ENCODE data around the gene DOK7.
"Not testable (repeated sequence)": the region's sequence is repeated elsewhere in the genome, so short reads cannot be mapped to it uniquely, and the experiment has no call there.

DOK7 gene

GRCh38 chr4:3533423-3533820 lies 70.3 kb downstream of the DOK7 start (continued):
- TF ChIP-seq, protein P1, sequence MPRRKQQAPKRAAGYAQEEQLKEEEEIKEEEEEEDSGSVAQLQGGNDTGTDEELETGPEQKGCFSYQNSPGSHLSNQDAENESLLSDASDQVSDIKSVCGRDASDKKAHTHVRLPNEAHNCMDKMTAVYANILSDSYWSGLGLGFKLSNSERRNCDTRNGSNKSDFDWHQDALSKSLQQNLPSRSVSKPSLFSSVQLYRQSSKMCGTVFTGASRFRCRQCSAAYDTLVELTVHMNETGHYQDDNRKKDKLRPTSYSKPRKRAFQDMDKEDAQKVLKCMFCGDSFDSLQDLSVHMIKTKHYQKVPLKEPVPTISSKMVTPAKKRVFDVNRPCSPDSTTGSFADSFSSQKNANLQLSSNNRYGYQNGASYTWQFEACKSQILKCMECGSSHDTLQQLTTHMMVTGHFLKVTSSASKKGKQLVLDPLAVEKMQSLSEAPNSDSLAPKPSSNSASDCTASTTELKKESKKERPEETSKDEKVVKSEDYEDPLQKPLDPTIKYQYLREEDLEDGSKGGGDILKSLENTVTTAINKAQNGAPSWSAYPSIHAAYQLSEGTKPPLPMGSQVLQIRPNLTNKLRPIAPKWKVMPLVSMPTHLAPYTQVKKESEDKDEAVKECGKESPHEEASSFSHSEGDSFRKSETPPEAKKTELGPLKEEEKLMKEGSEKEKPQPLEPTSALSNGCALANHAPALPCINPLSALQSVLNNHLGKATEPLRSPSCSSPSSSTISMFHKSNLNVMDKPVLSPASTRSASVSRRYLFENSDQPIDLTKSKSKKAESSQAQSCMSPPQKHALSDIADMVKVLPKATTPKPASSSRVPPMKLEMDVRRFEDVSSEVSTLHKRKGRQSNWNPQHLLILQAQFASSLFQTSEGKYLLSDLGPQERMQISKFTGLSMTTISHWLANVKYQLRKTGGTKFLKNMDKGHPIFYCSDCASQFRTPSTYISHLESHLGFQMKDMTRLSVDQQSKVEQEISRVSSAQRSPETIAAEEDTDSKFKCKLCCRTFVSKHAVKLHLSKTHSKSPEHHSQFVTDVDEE (CRISPR knock-in tag; IDR thresholded peaks at IDR 0.05), result no peak
- TF ChIP-seq, protein P2, sequence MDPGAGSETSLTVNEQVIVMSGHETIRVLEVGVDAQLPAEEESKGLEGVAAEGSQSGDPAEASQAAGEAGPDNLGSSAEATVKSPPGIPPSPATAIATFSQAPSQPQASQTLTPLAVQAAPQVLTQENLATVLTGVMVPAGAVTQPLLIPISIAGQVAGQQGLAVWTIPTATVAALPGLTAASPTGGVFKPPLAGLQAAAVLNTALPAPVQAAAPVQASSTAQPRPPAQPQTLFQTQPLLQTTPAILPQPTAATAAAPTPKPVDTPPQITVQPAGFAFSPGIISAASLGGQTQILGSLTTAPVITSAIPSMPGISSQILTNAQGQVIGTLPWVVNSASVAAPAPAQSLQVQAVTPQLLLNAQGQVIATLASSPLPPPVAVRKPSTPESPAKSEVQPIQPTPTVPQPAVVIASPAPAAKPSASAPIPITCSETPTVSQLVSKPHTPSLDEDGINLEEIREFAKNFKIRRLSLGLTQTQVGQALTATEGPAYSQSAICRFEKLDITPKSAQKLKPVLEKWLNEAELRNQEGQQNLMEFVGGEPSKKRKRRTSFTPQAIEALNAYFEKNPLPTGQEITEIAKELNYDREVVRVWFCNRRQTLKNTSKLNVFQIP (CRISPR knock-in tag; IDR thresholded peaks at IDR 0.05; ENCODE audit: borderline replicate concordance, low read depth), result no peak
- TF ChIP-seq GLIS3 (CRISPR knock-in tag; IDR thresholded peaks at IDR 0.05), result no peak

DNA sequence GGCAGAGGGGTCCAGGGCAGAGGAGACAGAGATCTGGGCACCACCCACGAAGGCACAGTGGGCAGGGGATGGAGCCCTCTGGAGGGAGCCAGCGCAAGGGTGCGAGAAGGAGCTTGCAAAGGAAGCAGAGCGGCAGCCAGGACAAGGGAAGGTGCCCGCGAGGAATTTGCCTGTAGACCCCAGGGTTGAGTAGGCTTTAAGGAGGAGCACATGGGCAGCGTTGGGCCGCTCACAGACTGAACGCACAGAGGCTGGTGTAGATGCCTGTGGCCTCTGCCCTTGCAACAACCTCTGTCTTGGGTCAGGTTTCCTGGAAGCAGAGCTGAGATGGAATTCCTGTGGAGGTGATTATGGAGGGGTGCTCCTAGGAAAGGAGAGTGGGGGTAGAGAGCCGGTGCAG lies 72.7 kb downstream of the DOK7 start:
- not testable (repeated sequence) for ATAC-seq

- not testable (repeated sequence) for ATAC-seq
Measured at GRCh38 chr4:3538906-3539305, 75.8 kb downstream of the DOK7 start.

DNA sequence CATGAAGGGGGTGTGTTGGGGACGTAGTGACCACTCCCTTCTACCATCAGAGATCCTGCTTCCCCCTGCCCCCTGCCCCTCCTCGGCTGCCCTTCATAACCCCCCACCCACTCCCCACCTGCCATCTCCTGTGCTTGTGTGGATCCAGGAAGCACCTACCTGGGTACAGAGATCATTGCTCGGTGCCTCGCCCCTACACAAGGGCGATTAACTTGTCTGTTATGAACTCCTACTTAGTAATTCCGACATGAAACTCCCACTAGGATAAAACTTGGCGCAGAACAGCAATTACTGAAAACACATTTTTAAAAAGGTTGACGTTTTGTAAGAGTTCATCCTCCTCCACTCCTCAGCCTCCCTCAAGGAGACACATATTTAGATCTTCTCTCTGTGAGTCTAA lies 80.3 kb downstream of the DOK7 start:
- ATAC-seq, result not testable (repeated sequence)
